RWPE2 (cell line): ENCODE data around the gene RPGRIP1L.

Source experiments
- ATAC-seq: fragments of 200-7000 bp; cut with Tn5 transposase; 3 replicates; pipeline ENCODE4 v1.9.1; 2021; ENCODE audit warnings: low read depth
- DNase-seq: peaks from one replicate; pipeline ENCODE4 v3.0.0-alpha.2; 2020; ENCODE audit warnings: low spot score
- H3K27ac ChIP-seq: fragments of 450-650 bp; 2 replicates; pipeline ENCODE4 v1.5.1; 2017; ENCODE audit warnings: mild to moderate bottlenecking; ENCODE audit not compliant: poor library complexity, severe bottlenecking
- H3K27me3 ChIP-seq: fragments of 250-450 bp; sonication (Bioruptor Pico); 2 replicates; pipeline ENCODE4 v1.5.1; 2021; ENCODE audit warnings: mild to moderate bottlenecking, moderate library complexity; ENCODE audit not compliant: insufficient read depth, poor library complexity, severe bottlenecking
- H3K36me3 ChIP-seq: fragments of 250-450 bp; sonication (Bioruptor Pico); 2 replicates; pipeline ENCODE4 v1.5.1; 2020; ENCODE audit warnings: low read depth, mild to moderate bottlenecking, moderate library complexity
- H3K4me1 ChIP-seq: fragments of 250-450 bp; sonication (Bioruptor Pico); 2 replicates; pipeline ENCODE4 v1.5.1; 2021; ENCODE audit warnings: mild to moderate bottlenecking, moderate library complexity; ENCODE audit not compliant: insufficient read depth, poor library complexity, severe bottlenecking
- H3K4me3 ChIP-seq: fragments of 250-450 bp; sonication (Bioruptor Pico); 2 replicates; pipeline ENCODE4 v1.5.1; 2021; ENCODE audit warnings: mild to moderate bottlenecking, moderate library complexity; ENCODE audit not compliant: severe bottlenecking
- H3K9me3 ChIP-seq: fragments of 250-450 bp; sonication (Bioruptor Pico); 2 replicates; pipeline ENCODE4 v1.5.1; 2021; ENCODE audit warnings: mild to moderate bottlenecking, moderate library complexity; ENCODE audit not compliant: severe bottlenecking
- CTCF ChIP-seq: fragments of 450-650 bp; IDR thresholded peaks from one replicate; pipeline ENCODE4 v1.5.1; 2017; ENCODE audit warnings: mild to moderate bottlenecking, moderate library complexity; ENCODE audit not compliant: poor library complexity, severe bottlenecking

Gene RPGRIP1L

GRCh38 chr16:53636978-53637377 is 66.7 kb downstream of the RPGRIP1L start:
- no peak for DNase-seq
- H3K27me3 ChIP-seq: no peaks in the 10 kb centered on the region
- no peak for ATAC-seq

GRCh38 chr16:53632526-53632925 is 71.1 kb downstream of the RPGRIP1L start:
- no peak for TF ChIP-seq CTCF
- Histone ChIP-seq H3K27ac (no peak overlapping the region), H3K4me1 (no peaks in the 10 kb centered on the region), H3K36me3 (peaks cover 17% of the 10 kb centered on the region), H3K4me3 (no peak overlapping the region), H3K9me3 (no peaks in the 10 kb centered on the region), H3K27me3 (no peaks in the 10 kb centered on the region)
- no peak for ATAC-seq
- no peak for DNase-seq

More at GRCh38 chr16:53636978-53637377, 66.7 kb downstream of the RPGRIP1L start:
- Histone ChIP-seq H3K27ac (no peak overlapping the region), H3K4me3 (no peak overlapping the region), H3K9me3 (no peaks in the 10 kb centered on the region), H3K4me1 (no peaks in the 10 kb centered on the region), H3K36me3 (peaks cover 32% of the 10 kb centered on the region)
- no peak for TF ChIP-seq CTCF

GRCh38 chr16:53631236-53632025 is 72.2 kb downstream of the RPGRIP1L start:
- Histone ChIP-seq H3K4me1 (no peaks in the 10 kb centered on the region), H3K27me3 (no peaks in the 10 kb centered on the region), H3K27ac (no peak overlapping the region), H3K9me3 (no peaks in the 10 kb centered on the region), H3K4me3 (no peak overlapping the region), H3K36me3 (peaks cover 13% of the 10 kb centered on the region)
- ATAC-seq: no peak
- no peak for TF ChIP-seq CTCF
- DNase-seq: no peak

GRCh38 chr16:53629607-53630312 is 73.9 kb downstream of the RPGRIP1L start:
- no peak for TF ChIP-seq CTCF
- no peaks in the 10 kb centered on the region for H3K9me3 ChIP-seq
- ATAC-seq: no peak
- no peak overlapping the region for H3K27ac ChIP-seq
- no peaks in the 10 kb centered on the region for H3K27me3 ChIP-seq
- no peaks in the 10 kb centered on the region for H3K4me1 ChIP-seq
- H3K4me3 ChIP-seq: no peak overlapping the region
- H3K36me3 ChIP-seq: no peaks in the 10 kb centered on the region
- no peak for DNase-seq
